Osteoblast (primary cell): ENCODE measurements around the gene DCTN5. TPM values are rescaled to one million over a fixed set of nuclear protein-coding genes. Genes with fewer than 3 reads are reported as not detected.

Experiments used
- DNase-seq: peaks from one replicate; pipeline ENCODE4 v3.0.0; 2011; ENCODE audit warnings: low spot score, mixed read lengths; ENCODE audit not compliant: insufficient read length; ENCODE audit errors: missing footprints
- H2AFZ ChIP-seq: 2 replicates; pipeline ENCODE4 v1.6.0; 2011; ENCODE audit warnings: mild to moderate bottlenecking, low read length
- H3K27ac ChIP-seq: 2 replicates; pipeline ENCODE4 v1.5.1; 2011; ENCODE audit warnings: mild to moderate bottlenecking, low read depth, low read length, moderate library complexity
- H3K27me3 ChIP-seq: 2 replicates; pipeline ENCODE4 v1.6.0; 2012; ENCODE audit warnings: mild to moderate bottlenecking, control low read depth, inconsistent platforms, low read length, moderate library complexity; ENCODE audit not compliant: insufficient read depth
- H3K36me3 ChIP-seq: 2 replicates; pipeline ENCODE4 v1.5.1; 2011; ENCODE audit warnings: mild to moderate bottlenecking, low read length, control low read depth, moderate library complexity; ENCODE audit not compliant: insufficient read depth
- H3K4me1 ChIP-seq: 2 replicates; pipeline ENCODE4 v1.5.1; 2011; ENCODE audit warnings: mild to moderate bottlenecking, low read length, control low read depth, moderate library complexity; ENCODE audit not compliant: insufficient read depth
- H3K4me2 ChIP-seq: 2 replicates; pipeline ENCODE4 v1.6.0; 2011; ENCODE audit warnings: mild to moderate bottlenecking, low read length; ENCODE audit not compliant: insufficient read depth
- H3K4me3 ChIP-seq: fragments of 200-600 bp; sonication (generic); 3 replicates; pipeline ENCODE4 v1.5.1; 2012; ENCODE audit warnings: mild to moderate bottlenecking, low read length, inconsistent platforms; ENCODE audit not compliant: insufficient read depth
- H3K79me2 ChIP-seq: 2 replicates; pipeline ENCODE4 v1.6.0; 2012; ENCODE audit warnings: mild to moderate bottlenecking, low read length, control low read depth, inconsistent platforms; ENCODE audit not compliant: insufficient read depth
- H3K9me3 ChIP-seq: 2 replicates; pipeline ENCODE4 v1.5.1; 2011; ENCODE audit warnings: low read depth, low read length, control low read depth
- H4K20me1 ChIP-seq: 2 replicates; pipeline ENCODE4 v1.6.0; 2012; ENCODE audit warnings: mild to moderate bottlenecking, low read length, control low read depth; ENCODE audit not compliant: insufficient read depth
- CTCF ChIP-seq: IDR thresholded peaks from 2 replicates; pipeline ENCODE4 v1.5.1; 2011; ENCODE audit warnings: mild to moderate bottlenecking, low read depth, low read length, moderate library complexity; ENCODE audit errors: extremely low read depth
- total RNA-seq: library from RNA; depleted of rRNA; stranded (reverse); fragments of >200 nt; gene quantifications from 2 replicates; pipeline ENCODE4 v1.2.3, GENCODE V29; 2012

Gene DCTN5
- total RNA-seq, 1 donor: 35.5 TPM

- H4K20me1 ChIP-seq: no peaks in the 10 kb centered on the region
- H3K79me2 ChIP-seq: no peaks in the 10 kb centered on the region
- DNase-seq: no peak
- no peak overlapping the region for H3K27ac ChIP-seq
- H3K36me3 ChIP-seq: no peaks in the 10 kb centered on the region
- no peak for TF ChIP-seq CTCF
- peaks cover 4% of the 10 kb centered on the region for H3K27me3 ChIP-seq
- H3K4me1 ChIP-seq: no peaks in the 10 kb centered on the region
- H3K9me3 ChIP-seq: no peaks in the 10 kb centered on the region
- H3K4me2 ChIP-seq: no peak overlapping the region
- H3K4me3 ChIP-seq: no peak overlapping the region
- H2AFZ ChIP-seq: no peak overlapping the region
These were observed 61.7 kb downstream of the DCTN5 start for GRCh38 chr16:23702951-23703350.

- Histone ChIP-seq H3K9me3 (no peaks in the 10 kb centered on the region), H4K20me1 (no peaks in the 10 kb centered on the region), H3K36me3 (no peaks in the 10 kb centered on the region), H3K4me1 (no peaks in the 10 kb centered on the region), H2AFZ (no peak overlapping the region), H3K79me2 (no peaks in the 10 kb centered on the region), H3K4me2 (no peak overlapping the region), H3K27me3 (peaks cover 4% of the 10 kb centered on the region), H3K4me3 (no peak overlapping the region), H3K27ac (no peak overlapping the region)
- DNase-seq: no peak
- TF ChIP-seq CTCF: no peak
These were observed 63.7 kb downstream of the DCTN5 start for GRCh38 chr16:23704772-23705516.

DNA sequence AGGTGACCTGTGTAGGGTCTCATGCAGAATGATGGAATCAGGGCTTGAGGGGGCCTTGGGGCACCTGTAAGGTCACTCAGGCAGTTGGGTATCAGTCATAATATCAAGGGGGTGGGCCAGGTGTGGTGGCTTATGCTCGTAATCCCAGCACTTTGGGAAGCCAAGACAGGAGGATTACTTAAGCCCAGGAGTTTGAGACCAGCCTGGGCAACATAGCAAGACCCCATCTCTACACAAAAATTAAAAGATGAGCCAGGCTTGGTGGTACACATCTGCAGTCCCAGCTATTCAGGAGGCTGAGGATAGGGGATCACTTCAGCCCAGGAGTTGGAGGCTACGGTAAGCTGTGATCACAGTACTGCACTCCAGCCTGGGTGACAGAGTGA, 64.2 kb downstream of the DCTN5 start:
- no peaks in the 10 kb centered on the region for H3K4me1 ChIP-seq
- no peaks in the 10 kb centered on the region for H3K9me3 ChIP-seq
- H4K20me1 ChIP-seq: no peaks in the 10 kb centered on the region
- H3K4me2 ChIP-seq: no peak overlapping the region
- H3K27ac ChIP-seq: no peak overlapping the region
- H3K4me3 ChIP-seq: no peak overlapping the region
- H2AFZ ChIP-seq: no peak overlapping the region
- H3K79me2 ChIP-seq: no peaks in the 10 kb centered on the region
- H3K27me3 ChIP-seq: peaks cover 4% of the 10 kb centered on the region
- no peak for DNase-seq
- no peaks in the 10 kb centered on the region for H3K36me3 ChIP-seq
- no peak for TF ChIP-seq CTCF

GRCh38 chr16:23706439-23706838, 65.2 kb downstream of the DCTN5 start:
- Histone ChIP-seq H3K79me2 (no peaks in the 10 kb centered on the region), H3K4me1 (no peaks in the 10 kb centered on the region), H3K4me3 (no peak overlapping the region), H3K4me2 (no peak overlapping the region), H3K36me3 (no peaks in the 10 kb centered on the region), H3K27ac (no peak overlapping the region), H4K20me1 (no peaks in the 10 kb centered on the region), H3K9me3 (no peaks in the 10 kb centered on the region), H2AFZ (no peak overlapping the region), H3K27me3 (peaks cover 8% of the 10 kb centered on the region)
- TF ChIP-seq CTCF: no peak
- no peak for DNase-seq
